T-cell (primary cell): Measurements from ENCODE around the gene FAM72A. TPM values are rescaled to one million over a fixed set of nuclear protein-coding genes. Genes with fewer than 3 reads are reported as not detected.
"Not testable (repeated sequence)": the region's sequence is repeated elsewhere in the genome, so short reads cannot be mapped to it uniquely, and the experiment has no call there.

Experiments
- ATAC-seq, 4 experiments: fragments of 200-7000 bp in 3 of 4; fragments of 150-1000 bp in 1 of 4; cut with Tn5 transposase; replicated peaks in 1 of 4; 1 replicate in 3 of 4; 2 replicates in 1 of 4; pipeline ENCODE4 v1.10.0; 2021; ENCODE audit warnings: moderate library complexity in 3 of 4, mild to moderate bottlenecking in 2 of 4, moderate number of reproducible peaks in 1 of 4
- CTCF ChIA-PET, 2 donors: fragments of 300-600 bp; sonication (Branson Sonifier 250); formaldehyde crosslinking; loops; one replicate each; lab custom pipeline; 2022; ENCODE audit warnings: antibody characterized with exemption in 2 of 2; lab: Charles Lee
- POLR2A ChIA-PET, 2 donors: fragments of 300-600 bp; sonication (Branson Sonifier 250); formaldehyde crosslinking; loops; one replicate each; lab custom pipeline; 2022; ENCODE audit warnings: antibody characterized with exemption in 2 of 2; lab: Charles Lee
- DNase-seq, 35 experiments: peaks; one replicate each; pipeline versions ENCODE4 v3.0.0 to v3.0.0-alpha.2; 2013 to 2023
- H3K27ac ChIP-seq: one replicate; pipeline ENCODE4 v1.5.1; 2013; ENCODE audit warnings: low read length
- H3K27me3 ChIP-seq, 2 experiments: replicated peaks in 1 of 2; 1 replicate in 1 of 2; 2 replicates in 1 of 2; pipeline versions ENCODE4 v1.6.1 to v1.7.0; 2013; ENCODE audit warnings: low read length in 1 of 2, mixed read lengths in 1 of 2; ENCODE audit not compliant: control insufficient read depth in 2 of 2, insufficient read depth in 2 of 2; ENCODE audit errors: extremely low read depth in 1 of 2
- H3K36me3 ChIP-seq, 2 donors: 1 replicate in 1 of 2; 2 replicates in 1 of 2; pipeline versions ENCODE4 v1.6.1 to v1.7.0; 2013; ENCODE audit warnings: low read length in 1 of 2; ENCODE audit not compliant: control insufficient read depth in 2 of 2, insufficient read depth in 1 of 2; ENCODE audit errors: extremely low read depth in 1 of 2
- H3K4me1 ChIP-seq, 2 experiments: 1 replicate in 1 of 2; 2 replicates in 1 of 2; pipeline versions ENCODE4 v1.6.1 to v1.7.0; 2013; ENCODE audit warnings: low read length in 2 of 2, mixed read lengths in 1 of 2; ENCODE audit not compliant: insufficient read depth in 2 of 2, control insufficient read depth in 1 of 2; ENCODE audit errors: extremely low read depth in 1 of 2
- H3K4me3 ChIP-seq, 2 donors: 1 replicate in 1 of 2; 2 replicates in 1 of 2; pipeline versions ENCODE4 v1.5.1 to v1.7.0; 2013; ENCODE audit warnings: mild to moderate bottlenecking in 2 of 2, low read length in 1 of 2, moderate library complexity in 1 of 2; ENCODE audit not compliant: control insufficient read depth in 1 of 2; ENCODE audit errors: extremely low read depth in 1 of 2
- H3K9me3 ChIP-seq: 2 replicates; pipeline ENCODE4 v1.7.0; 2013
- H3K27ac Mint-ChIP-seq, 2 donors: one replicate each; pipeline ENCODE4 v1.8.0; 2020 to 2021; ENCODE audit warnings: mild to moderate bottlenecking in 2 of 2, mixed read lengths in 2 of 2
- H3K27me3 Mint-ChIP-seq, 2 donors: one replicate each; pipeline ENCODE4 v1.8.0; 2021 to 2022; ENCODE audit warnings: mixed read lengths in 2 of 2
- H3K36me3 Mint-ChIP-seq: one replicate; pipeline ENCODE4 v1.8.0; 2021; ENCODE audit warnings: mixed read lengths
- H3K4me1 Mint-ChIP-seq, 3 donors: one replicate each; pipeline ENCODE4 v1.8.0; 2020 to 2022; ENCODE audit warnings: mixed read lengths in 3 of 3, mild to moderate bottlenecking in 1 of 3
- H3K4me3 Mint-ChIP-seq, 3 donors: one replicate each; pipeline ENCODE4 v1.8.0; 2020 to 2022; ENCODE audit warnings: mild to moderate bottlenecking in 3 of 3, mixed read lengths in 3 of 3, moderate library complexity in 3 of 3
- H3K9me3 Mint-ChIP-seq, 3 donors: one replicate each; pipeline ENCODE4 v1.8.0; 2020 to 2022; ENCODE audit warnings: mixed read lengths in 3 of 3
- WGBS: methylation state at CpG from one replicate; pipeline ENCODE4 v1.1.5; 2013; ENCODE audit warnings: missing lambda C conversion rate; ENCODE audit not compliant: insufficient coverage; 5-methylcytosine and 5-hydroxymethylcytosine counted together
- total RNA-seq, 35 experiments: library from RNA in 6 of 35; stranded (reverse) in 6 of 35; fragments of 120-200 nt in 1 of 35; gene quantifications; one replicate each; pipeline versions ENCODE4 v1.2.1 to v1.2.4 and lab custom pipeline; 2013 to 2026

FAM72A gene
- total RNA-seq, 5 donors from 2014 or later (not counting 1 experiment from before 2014, with no cell fraction given) = 0.30 to 1.7 (median 1.5) TPM

DNA sequence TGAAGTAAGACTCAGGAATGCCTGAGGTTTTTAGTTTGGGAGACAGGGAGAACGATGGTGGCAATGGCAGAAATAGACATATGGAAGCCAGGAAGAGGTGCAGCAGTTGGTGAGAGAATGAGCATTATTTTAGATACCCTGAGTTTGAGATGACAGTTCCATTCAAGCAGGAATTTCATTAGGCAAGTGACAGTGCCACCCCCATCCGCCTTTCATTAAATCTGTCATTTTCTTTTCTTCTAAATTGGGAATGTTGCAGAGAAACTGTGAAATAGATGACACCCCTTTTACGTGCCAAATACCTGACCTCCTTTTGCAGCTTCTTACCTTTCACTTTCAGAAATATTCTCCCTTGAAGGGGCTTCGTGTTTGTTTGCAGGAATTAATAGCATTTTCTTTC lies 22.7 kb upstream of the FAM72A start:
- ATAC-seq, POLR2A ChIA-PET, H3K27me3 ChIP-seq, H3K27ac ChIP-seq, H3K4me3 ChIP-seq, H3K9me3 ChIP-seq, H3K9me3 Mint-ChIP-seq, H3K36me3 Mint-ChIP-seq, CTCF ChIA-PET, H3K4me1 Mint-ChIP-seq, H3K4me3 Mint-ChIP-seq, H3K27me3 Mint-ChIP-seq, H3K4me1 ChIP-seq, H3K36me3 ChIP-seq, H3K27ac Mint-ChIP-seq, DNase-seq: not testable (repeated sequence)
- WGBS = no CpG with 5 or more reads among the region's 4 CpGs

DNA sequence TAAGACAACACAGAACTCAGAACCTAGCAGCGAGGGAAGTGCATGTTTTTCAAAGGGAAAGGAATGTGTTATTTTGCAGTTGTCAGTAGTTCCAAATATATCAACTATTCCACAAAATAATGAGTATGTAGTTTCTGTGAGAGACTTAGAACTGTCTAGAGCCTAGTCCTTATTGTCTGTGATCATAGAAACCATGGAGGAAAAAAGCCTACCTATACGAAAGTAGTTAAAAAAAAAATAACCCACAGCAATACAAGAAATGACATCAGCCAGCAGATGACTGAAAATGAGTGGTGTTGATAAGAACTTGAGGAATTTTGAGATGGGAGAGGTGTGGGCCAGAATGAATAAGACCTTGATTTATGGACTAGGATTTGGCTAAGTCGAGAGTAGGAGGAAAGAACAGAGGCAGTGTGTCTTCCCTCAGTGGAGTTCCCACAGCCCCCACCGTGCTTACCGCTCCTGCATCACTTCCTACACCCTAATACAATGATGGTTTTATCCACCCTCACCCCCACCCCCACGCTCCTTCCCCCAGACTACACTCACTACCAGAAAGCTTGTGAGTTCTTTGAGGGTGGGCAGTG lies 21.6 kb upstream of the FAM72A start:
- POLR2A ChIA-PET, H3K4me3 ChIP-seq, H3K27ac ChIP-seq, H3K4me3 Mint-ChIP-seq, H3K36me3 Mint-ChIP-seq, CTCF ChIA-PET, H3K4me1 Mint-ChIP-seq, H3K9me3 ChIP-seq, H3K27me3 ChIP-seq, H3K27me3 Mint-ChIP-seq, DNase-seq, ATAC-seq, H3K27ac Mint-ChIP-seq, H3K36me3 ChIP-seq, H3K4me1 ChIP-seq, H3K9me3 Mint-ChIP-seq: not testable (repeated sequence)
- no CpG with 5 or more reads among the region's 6 CpGs for WGBS

DNA sequence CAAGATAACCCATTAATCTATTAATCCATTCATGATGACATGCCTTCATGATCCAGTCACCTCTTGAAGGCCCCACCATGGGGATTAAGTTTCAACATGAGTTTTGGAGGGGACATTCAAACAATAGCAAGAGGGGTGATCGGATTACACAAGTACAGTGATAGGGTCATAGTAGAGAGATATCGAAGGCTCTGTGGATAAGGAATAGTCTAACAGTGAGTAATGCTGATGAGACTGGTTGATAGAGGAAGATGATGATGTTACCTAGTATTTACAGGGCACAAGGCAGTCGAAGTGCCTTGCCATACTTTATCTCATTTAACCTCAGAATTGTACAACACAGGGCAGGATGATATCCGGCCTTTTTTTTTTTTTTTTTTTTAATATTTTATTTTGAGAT lies 18.9 kb upstream of the FAM72A start:
- H3K27ac ChIP-seq, H3K4me1 ChIP-seq, H3K27me3 ChIP-seq, H3K27me3 Mint-ChIP-seq, H3K9me3 ChIP-seq, POLR2A ChIA-PET, H3K36me3 ChIP-seq, H3K9me3 Mint-ChIP-seq, ATAC-seq, H3K4me3 Mint-ChIP-seq, H3K4me1 Mint-ChIP-seq, H3K36me3 Mint-ChIP-seq, H3K4me3 ChIP-seq, H3K27ac Mint-ChIP-seq, CTCF ChIA-PET, DNase-seq: not testable (repeated sequence)
- no CpG with 5 or more reads among the region's 4 CpGs for WGBS

DNA sequence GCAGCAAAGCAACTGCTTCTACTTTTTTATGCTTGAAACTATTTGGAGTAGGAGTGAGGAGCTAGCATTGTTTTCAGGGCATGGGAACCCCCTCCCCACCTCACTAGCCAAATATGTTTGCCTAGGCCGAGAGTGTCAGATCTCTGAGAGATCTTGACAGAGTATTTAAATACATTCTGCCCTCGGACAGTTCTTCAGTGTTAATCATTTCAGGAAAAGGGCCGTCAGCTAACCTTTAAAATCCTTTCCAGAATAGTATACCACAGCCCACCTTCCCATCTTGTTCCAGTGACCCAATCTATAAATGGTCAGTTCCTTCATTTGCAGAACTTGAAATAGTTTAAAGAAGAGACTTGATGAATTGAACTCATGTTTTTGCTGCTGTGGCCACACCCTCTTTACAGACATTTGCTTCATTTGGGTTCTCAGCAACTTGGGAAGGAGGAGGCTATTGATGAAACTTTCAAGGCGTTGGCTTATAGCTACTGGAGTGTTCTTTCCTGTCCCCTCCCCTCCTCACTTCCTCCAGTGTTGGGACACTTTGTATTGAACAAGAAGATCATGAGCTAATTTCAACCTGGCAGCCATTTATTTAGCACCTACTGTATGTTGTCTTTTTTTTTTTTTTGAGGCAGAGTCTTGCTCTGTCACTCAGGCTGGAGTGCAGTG lies 17.8 kb upstream of the FAM72A start:
- H3K4me3 Mint-ChIP-seq, H3K4me1 ChIP-seq, POLR2A ChIA-PET, H3K27ac Mint-ChIP-seq, H3K27ac ChIP-seq, H3K27me3 ChIP-seq, H3K4me1 Mint-ChIP-seq, H3K36me3 Mint-ChIP-seq, H3K9me3 ChIP-seq, DNase-seq, H3K9me3 Mint-ChIP-seq, CTCF ChIA-PET, H3K36me3 ChIP-seq, H3K4me3 ChIP-seq, H3K27me3 Mint-ChIP-seq, ATAC-seq: not testable (repeated sequence)
- no CpG with 5 or more reads among the region's 4 CpGs for WGBS

DNA sequence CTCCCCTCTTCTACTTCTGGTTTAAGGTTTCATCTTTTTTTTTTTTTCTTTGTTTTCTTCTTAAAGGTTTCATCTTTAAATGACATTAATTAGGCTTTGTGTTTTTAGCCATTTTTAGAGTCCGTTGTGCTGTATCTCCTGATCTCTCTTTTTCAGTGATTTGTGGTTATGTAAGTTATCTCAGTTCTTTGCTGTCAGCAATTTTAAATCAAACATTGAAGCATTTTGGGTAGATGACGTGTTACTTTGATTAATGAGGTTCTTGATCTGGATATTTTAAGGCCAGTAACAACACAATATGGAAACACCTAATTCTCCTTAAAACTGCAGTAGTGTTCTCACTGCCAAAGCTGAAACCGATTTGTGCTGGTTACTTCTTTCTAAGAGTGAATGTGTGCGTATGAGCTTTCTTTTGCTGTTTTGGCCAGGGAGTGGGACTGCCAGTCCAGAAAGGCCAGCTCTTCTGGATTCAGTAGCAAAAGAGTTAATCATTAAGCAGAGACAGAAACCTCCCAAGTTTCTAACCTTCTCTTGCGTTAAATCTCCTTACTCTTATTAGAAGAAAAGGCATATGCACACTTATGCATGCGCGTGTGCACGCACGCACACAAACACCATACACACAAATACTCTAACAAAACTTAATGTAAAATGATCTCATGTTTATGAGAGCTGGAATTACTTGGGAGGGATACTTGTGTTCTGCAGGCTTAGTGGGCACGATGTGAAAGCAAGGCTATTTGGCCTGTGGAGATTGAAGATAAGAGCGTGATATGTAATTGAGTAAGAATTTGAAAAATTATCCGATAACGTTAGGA lies 17.1 kb upstream of the FAM72A start:
- POLR2A ChIA-PET, H3K4me3 ChIP-seq, H3K27ac Mint-ChIP-seq, H3K36me3 ChIP-seq, H3K9me3 Mint-ChIP-seq, H3K4me3 Mint-ChIP-seq, H3K4me1 Mint-ChIP-seq, H3K27me3 ChIP-seq, CTCF ChIA-PET, H3K27me3 Mint-ChIP-seq, H3K27ac ChIP-seq, ATAC-seq, H3K9me3 ChIP-seq, H3K36me3 Mint-ChIP-seq, H3K4me1 ChIP-seq, DNase-seq: not testable (repeated sequence)
- no CpG with 5 or more reads among the region's 13 CpGs for WGBS

DNA sequence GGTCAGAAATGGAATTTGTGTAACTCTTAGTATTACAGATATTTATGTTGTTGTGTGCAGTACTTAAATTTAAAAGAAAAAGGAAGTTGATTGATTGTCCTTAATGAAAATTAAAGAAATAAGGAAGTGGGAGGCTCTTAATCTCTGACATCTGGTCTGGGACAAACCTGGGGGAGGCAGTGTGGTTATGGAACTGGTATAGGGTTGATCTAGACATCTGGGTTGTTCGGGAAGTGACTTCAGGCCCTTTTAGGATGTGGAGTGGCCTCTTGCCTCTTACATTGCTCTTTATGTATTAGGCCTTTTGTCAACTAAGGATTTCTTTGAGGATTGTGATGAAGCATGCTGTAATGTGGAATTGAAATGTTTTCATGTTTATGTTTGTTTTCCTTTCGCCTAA lies 16.1 kb upstream of the FAM72A start:
- POLR2A ChIA-PET, H3K27ac ChIP-seq, DNase-seq, H3K27me3 Mint-ChIP-seq, ATAC-seq, H3K36me3 ChIP-seq, H3K4me3 Mint-ChIP-seq, H3K9me3 ChIP-seq, H3K9me3 Mint-ChIP-seq, H3K4me1 ChIP-seq, H3K27ac Mint-ChIP-seq, H3K4me1 Mint-ChIP-seq, H3K36me3 Mint-ChIP-seq, H3K4me3 ChIP-seq, CTCF ChIA-PET, H3K27me3 ChIP-seq: not testable (repeated sequence)
- WGBS = no CpG with 5 or more reads among the region's 2 CpGs
